H9 (cell line): Measurements from ENCODE around the gene BHLHE40. TPM values are rescaled to one million over a fixed set of nuclear protein-coding genes. Genes with fewer than 3 reads are reported as not detected.

Experiments used
- DNase-seq: peaks from one replicate; pipeline ENCODE4 v3.0.0-alpha.2; 2017
- H2AFZ ChIP-seq: one replicate; pipeline ENCODE4 v1.6.1; 2013; ENCODE audit warnings: mild to moderate bottlenecking, low read length, control low read depth, moderate library complexity
- H2AK5ac ChIP-seq: 2 replicates; pipeline ENCODE4 v1.6.1; 2013; ENCODE audit warnings: low read length, control low read depth, mixed read lengths; ENCODE audit not compliant: insufficient read length
- H2BK120ac ChIP-seq: one replicate; pipeline ENCODE4 v1.6.1; 2013; ENCODE audit warnings: low read depth, mild to moderate bottlenecking, low read length, control low read depth, inconsistent platforms; ENCODE audit not compliant: poor library complexity, severe bottlenecking
- H2BK12ac ChIP-seq: 2 replicates; pipeline ENCODE4 v1.6.1; 2013; ENCODE audit warnings: low read length, control low read depth, mixed read lengths, low read depth; ENCODE audit not compliant: insufficient read length
- H2BK15ac ChIP-seq: 2 replicates; pipeline ENCODE4 v1.6.1; 2013; ENCODE audit warnings: low read depth, low read length, control low read depth
- H2BK20ac ChIP-seq: one replicate; pipeline ENCODE4 v1.6.1; 2013; ENCODE audit warnings: low read depth, mild to moderate bottlenecking, low read length, control low read depth, inconsistent platforms; ENCODE audit not compliant: poor library complexity, severe bottlenecking
- H2BK5ac ChIP-seq: 2 replicates; pipeline ENCODE4 v1.6.1; 2013; ENCODE audit warnings: low read length, control low read depth, mixed read lengths; ENCODE audit not compliant: insufficient read length
- H3K14ac ChIP-seq: 2 replicates; pipeline ENCODE4 v1.6.1; 2013; ENCODE audit warnings: low read length, control low read depth; ENCODE audit not compliant: insufficient read depth
- H3K18ac ChIP-seq: 2 replicates; pipeline ENCODE4 v1.6.1; 2013; ENCODE audit warnings: low read depth, mild to moderate bottlenecking, mixed read lengths, low read length, control low read depth; ENCODE audit not compliant: insufficient read length
- H3K23ac ChIP-seq: 2 replicates; pipeline ENCODE4 v1.6.1; 2013; ENCODE audit warnings: low read length, control low read depth, mixed read lengths, low read depth; ENCODE audit not compliant: insufficient read length
- H3K23me2 ChIP-seq: 2 replicates; pipeline ENCODE4 v1.6.1; 2013; ENCODE audit warnings: low read depth, mild to moderate bottlenecking, mixed read lengths, low read length, control low read depth; ENCODE audit not compliant: insufficient read length, poor library complexity, severe bottlenecking
- H3K27ac ChIP-seq: 2 replicates; pipeline ENCODE4 v1.5.1; 2013; ENCODE audit warnings: low read length, control low read depth, mixed read lengths, low read depth; ENCODE audit not compliant: insufficient read length
- H3K27me3 ChIP-seq: 2 replicates; pipeline ENCODE4 v1.6.1; 2013; ENCODE audit warnings: low read length, control low read depth, inconsistent platforms; ENCODE audit not compliant: insufficient read depth
- H3K4ac ChIP-seq: 2 replicates; pipeline ENCODE4 v1.6.1; 2013; ENCODE audit warnings: low read depth, mild to moderate bottlenecking, control low read depth, inconsistent platforms, low read length, moderate library complexity
- H3K4me1 ChIP-seq: 2 replicates; pipeline ENCODE4 v1.6.1; 2013; ENCODE audit warnings: low read length, control low read depth, inconsistent platforms; ENCODE audit not compliant: insufficient read depth
- H3K4me2 ChIP-seq: 2 replicates; pipeline ENCODE4 v1.6.1; 2013; ENCODE audit warnings: low read length, control low read depth, mixed read lengths; ENCODE audit not compliant: insufficient read length, insufficient read depth
- H3K56ac ChIP-seq: 2 replicates; pipeline ENCODE4 v1.6.1; 2013; ENCODE audit warnings: low read depth, mild to moderate bottlenecking, mixed read lengths, low read length, control low read depth; ENCODE audit not compliant: insufficient read length
- H3K79me1 ChIP-seq: 2 replicates; pipeline ENCODE4 v1.6.1; 2013; ENCODE audit warnings: low read depth, mild to moderate bottlenecking, moderate library complexity, low read length, control low read depth, inconsistent platforms; ENCODE audit not compliant: insufficient read depth, poor library complexity, severe bottlenecking
- H3K79me2 ChIP-seq: 2 replicates; pipeline ENCODE4 v1.6.1; 2013; ENCODE audit warnings: low read length, control low read depth, inconsistent platforms; ENCODE audit not compliant: insufficient read depth
- H3K9ac ChIP-seq: 2 replicates; pipeline ENCODE4 v1.6.1; 2013; ENCODE audit warnings: low read length, control low read depth, mixed read lengths; ENCODE audit not compliant: insufficient read length; ENCODE audit errors: extremely low read depth
- H3K9me3 ChIP-seq: one replicate; pipeline ENCODE4 v1.6.1; 2013; ENCODE audit warnings: low read depth, low read length, inconsistent platforms; ENCODE audit not compliant: control insufficient read depth
- H3T11ph ChIP-seq: one replicate; pipeline ENCODE4 v1.6.1; 2013; ENCODE audit warnings: mild to moderate bottlenecking, low read length, control low read depth, inconsistent platforms
- H4K20me1 ChIP-seq: one replicate; pipeline ENCODE4 v1.6.1; 2013; ENCODE audit not compliant: control insufficient read depth, insufficient read length, insufficient read depth
- H4K5ac ChIP-seq: 2 replicates; pipeline ENCODE4 v1.6.1; 2013; ENCODE audit warnings: low read depth, mild to moderate bottlenecking, mixed read lengths, low read length, control low read depth; ENCODE audit not compliant: insufficient read length
- H4K8ac ChIP-seq: replicated peaks from 2 replicates; pipeline ENCODE4 v1.6.1; 2013; ENCODE audit warnings: low read length, control low read depth, mixed read lengths, low read depth; ENCODE audit not compliant: insufficient read length
- H4K91ac ChIP-seq: 2 replicates; pipeline ENCODE4 v1.6.1; 2013; ENCODE audit warnings: low read depth, mild to moderate bottlenecking, moderate library complexity, mixed read lengths, low read length, control low read depth; ENCODE audit not compliant: insufficient read length
- H3K27ac Mint-ChIP-seq, 3 experiments: 2 replicates in 2 of 3; 3 replicates in 1 of 3; pipeline ENCODE4 v1.8.0; 2020 to 2021; ENCODE audit warnings: mixed read lengths in 3 of 3, mild to moderate bottlenecking in 1 of 3, moderate library complexity in 1 of 3
- H3K27me3 Mint-ChIP-seq: 2 replicates; pipeline ENCODE4 v1.8.0; 2021; ENCODE audit warnings: low read depth, mild to moderate bottlenecking, moderate library complexity, mixed read lengths
- H3K36me3 Mint-ChIP-seq, 3 experiments: 2 replicates in 2 of 3; 3 replicates in 1 of 3; pipeline ENCODE4 v1.8.0; 2020 to 2021; ENCODE audit warnings: low read depth in 3 of 3, mixed read lengths in 3 of 3; ENCODE audit not compliant: insufficient read depth in 1 of 3
- H3K4me1 Mint-ChIP-seq, 2 experiments: 2 replicates each; pipeline ENCODE4 v1.8.0; 2020; ENCODE audit warnings: mixed read lengths in 2 of 2
- H3K4me3 Mint-ChIP-seq, 2 experiments: 2 replicates in 1 of 2; 3 replicates in 1 of 2; pipeline ENCODE4 v1.8.0; 2020 to 2021; ENCODE audit warnings: mild to moderate bottlenecking in 2 of 2, mixed read lengths in 2 of 2, moderate library complexity in 1 of 2
- H3K9me3 Mint-ChIP-seq, 2 experiments: 2 replicates in 1 of 2; 3 replicates in 1 of 2; pipeline ENCODE4 v1.8.0; 2020; ENCODE audit warnings: mild to moderate bottlenecking in 2 of 2, mixed read lengths in 2 of 2, moderate library complexity in 1 of 2
- WGBS: extraction: QIAGEN DNeasy Blood & Tissue Kit; methylation state at CpG from one replicate; pipeline ENCODE4 v1.1.7; 2013; ENCODE audit warnings: missing lambda C conversion rate, low lambda C conversion rate, mixed read lengths; ENCODE audit not compliant: insufficient read length; ENCODE audit errors: extremely low coverage; 5-methylcytosine and 5-hydroxymethylcytosine counted together
- total RNA-seq: library from RNA; stranded (reverse); gene quantifications from 2 replicates; pipeline ENCODE4 v1.2.1, GENCODE V29; 2021
- TF ChIP-seq, protein P1 (sequence below): fragments of 200-600 bp; sonication (generic); conservative IDR thresholded peaks from 3 replicates; pipeline ENCODE4 v1.8.0; 2021; ENCODE audit warnings: antibody characterized with exemption, mild to moderate bottlenecking

Gene BHLHE40
- total RNA-seq, 1 experiment from 2014 or later = 4.1 TPM

DNA sequence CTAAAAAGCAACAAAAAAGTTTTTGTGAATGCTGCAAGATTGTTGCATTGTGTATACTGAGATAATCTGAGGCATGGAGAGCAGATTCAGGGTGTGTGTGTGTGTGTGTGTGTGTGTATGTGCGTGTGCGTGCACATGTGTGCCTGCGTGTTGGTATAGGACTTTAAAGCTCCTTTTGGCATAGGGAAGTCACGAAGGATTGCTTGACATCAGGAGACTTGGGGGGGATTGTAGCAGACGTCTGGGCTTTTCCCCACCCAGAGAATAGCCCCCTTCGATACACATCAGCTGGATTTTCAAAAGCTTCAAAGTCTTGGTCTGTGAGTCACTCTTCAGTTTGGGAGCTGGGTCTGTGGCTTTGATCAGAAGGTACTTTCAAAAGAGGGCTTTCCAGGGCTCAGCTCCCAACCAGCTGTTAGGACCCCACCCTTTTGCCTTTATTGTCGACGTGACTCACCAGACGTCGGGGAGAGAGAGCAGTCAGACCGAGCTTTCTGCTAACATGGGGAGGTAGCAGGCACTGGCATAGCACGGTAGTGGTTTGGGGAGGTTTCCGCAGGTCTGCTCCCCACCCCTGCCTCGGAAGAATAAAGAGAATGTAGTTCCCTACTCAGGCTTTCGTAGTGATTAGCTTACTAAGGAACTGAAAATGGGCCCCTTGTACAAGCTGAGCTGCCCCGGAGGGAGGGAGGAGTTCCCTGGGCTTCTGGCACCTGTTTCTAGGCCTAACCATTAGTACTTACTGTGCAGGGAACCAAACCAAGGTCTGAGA lies 4.7 kb downstream of the BHLHE40 start:
- Histone ChIP-seq H2BK5ac (no peak overlapping the region), H3K23me2 (peaks cover 20% of the 10 kb centered on the region), H3K14ac (no peak overlapping the region), H3T11ph (no peak overlapping the region), H3K4ac (no peak overlapping the region), H3K27me3 (no peaks in the 10 kb centered on the region; the same call in 1 of the 2 replicates), H4K5ac (no peak overlapping the region), H2BK20ac (no peak overlapping the region), H3K79me1 (no peaks in the 10 kb centered on the region), H3K56ac (no peak overlapping the region), H4K8ac (no peak overlapping the region), H3K4me2 (no peak overlapping the region), H3K23ac (no peak overlapping the region), H3K4me1 (peaks cover 6% of the 10 kb centered on the region), H2BK12ac (no peak overlapping the region), H2AFZ (no peak overlapping the region), H4K91ac (no peak overlapping the region), H2BK120ac (no peak overlapping the region), H3K27ac (no peak overlapping the region), H4K20me1 (no peaks in the 10 kb centered on the region), H3K9me3 (no peaks in the 10 kb centered on the region), H2AK5ac (no peak overlapping the region), H3K9ac (no peak overlapping the region), H3K79me2 (no peaks in the 10 kb centered on the region), H3K18ac (no peak overlapping the region), H2BK15ac (no peak overlapping the region)
- TF ChIP-seq, protein P1, sequence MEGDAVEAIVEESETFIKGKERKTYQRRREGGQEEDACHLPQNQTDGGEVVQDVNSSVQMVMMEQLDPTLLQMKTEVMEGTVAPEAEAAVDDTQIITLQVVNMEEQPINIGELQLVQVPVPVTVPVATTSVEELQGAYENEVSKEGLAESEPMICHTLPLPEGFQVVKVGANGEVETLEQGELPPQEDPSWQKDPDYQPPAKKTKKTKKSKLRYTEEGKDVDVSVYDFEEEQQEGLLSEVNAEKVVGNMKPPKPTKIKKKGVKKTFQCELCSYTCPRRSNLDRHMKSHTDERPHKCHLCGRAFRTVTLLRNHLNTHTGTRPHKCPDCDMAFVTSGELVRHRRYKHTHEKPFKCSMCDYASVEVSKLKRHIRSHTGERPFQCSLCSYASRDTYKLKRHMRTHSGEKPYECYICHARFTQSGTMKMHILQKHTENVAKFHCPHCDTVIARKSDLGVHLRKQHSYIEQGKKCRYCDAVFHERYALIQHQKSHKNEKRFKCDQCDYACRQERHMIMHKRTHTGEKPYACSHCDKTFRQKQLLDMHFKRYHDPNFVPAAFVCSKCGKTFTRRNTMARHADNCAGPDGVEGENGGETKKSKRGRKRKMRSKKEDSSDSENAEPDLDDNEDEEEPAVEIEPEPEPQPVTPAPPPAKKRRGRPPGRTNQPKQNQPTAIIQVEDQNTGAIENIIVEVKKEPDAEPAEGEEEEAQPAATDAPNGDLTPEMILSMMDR = no peak
- peaks cover 42 to 45% of the 10 kb centered on the region in 2 experiments for H3K4me1 Mint-ChIP-seq
- H3K9me3 Mint-ChIP-seq = no peaks in the 10 kb centered on the region; a peak in 1 of 5 replicates
- no CpG with 5 or more reads among the region's 16 CpGs for WGBS
- H3K27me3 Mint-ChIP-seq = peaks cover 50% of the 10 kb centered on the region
- no peak overlapping the region for H3K27ac Mint-ChIP-seq
- H3K36me3 Mint-ChIP-seq = peaks cover 3 to 12% (median 7%) of the 10 kb centered on the region in 3 experiments; a peak in 5 of 7 replicates
- DNase-seq = no peak
- H3K4me3 Mint-ChIP-seq = no peak overlapping the region
